Fibroblast of skin of left quadriceps (primary cell): ENCODE data around the gene NAPA.

Experiments
- DNase-seq, 2 experiments: peaks; one replicate each; pipeline ENCODE4 v3.0.0-alpha.2; 2013; ENCODE audit warnings: low read depth in 2 of 2

The NAPA gene

GRCh38 chr19:47521473-47522180 is 6.8 kb upstream of the NAPA start:
- DNase-seq: no peak

- DNase-seq: no peak
These were observed 6.0 kb upstream of the NAPA start for GRCh38 chr19:47520839-47521238.

- no peak for DNase-seq
These were observed 5.5 kb upstream of the NAPA start for GRCh38 chr19:47520343-47520806.

- DNase-seq: no peak
These were observed 4.0 kb upstream of the NAPA start for GRCh38 chr19:47518854-47519253.

GRCh38 chr19:47518139-47518538 is 3.3 kb upstream of the NAPA start:
- DNase-seq: no peak

GRCh38 chr19:47514151-47514868 is 553 bp downstream of the NAPA start:
- no peak for DNase-seq

GRCh38 chr19:47512948-47513319 is 1.9 kb downstream of the NAPA start:
- no peak for DNase-seq

- no peak for DNase-seq
These were observed 2.5 kb downstream of the NAPA start for GRCh38 chr19:47512183-47512947.

- DNase-seq: no peak
These were observed 3.2 kb downstream of the NAPA start for GRCh38 chr19:47511681-47512080.

- DNase-seq: no peak
These were observed 3.7 kb downstream of the NAPA start for GRCh38 chr19:47511128-47511517.

- no peak for DNase-seq
These were observed 4.2 kb downstream of the NAPA start for GRCh38 chr19:47510516-47511127.

- no peak for DNase-seq
These were observed 4.9 kb downstream of the NAPA start for GRCh38 chr19:47509973-47510372.

GRCh38 chr19:47509170-47509847 is 5.6 kb downstream of the NAPA start:
- no peak for DNase-seq

- DNase-seq: no peak
These were observed 6.1 kb downstream of the NAPA start for GRCh38 chr19:47508721-47509120.

GRCh38 chr19:47507924-47508553 is 6.8 kb downstream of the NAPA start:
- DNase-seq: no peak

GRCh38 chr19:47507012-47507411 is 7.9 kb downstream of the NAPA start:
- no peak for DNase-seq

- DNase-seq: no peak
These were observed 8.4 kb downstream of the NAPA start for GRCh38 chr19:47506459-47506858.

- no peak for DNase-seq
These were observed 9.4 kb downstream of the NAPA start for GRCh38 chr19:47505506-47505905.

- no peak for DNase-seq
These were observed 11.1 kb downstream of the NAPA start for GRCh38 chr19:47503826-47504150.

- DNase-seq: no peak
These were observed 11.6 kb downstream of the NAPA start for GRCh38 chr19:47503130-47503825.
